Measurements from ENCODE around the gene RNF128. TPM values are rescaled to one million over a fixed set of nuclear protein-coding genes. Genes with fewer than 3 reads are reported as not detected.

RNF128 gene
- total and polyA plus RNA-seq, 4 donors: 23.1 to 60.4 (median 43.5) TPM

- no peak for TF ChIP-seq GABPA (IDR thresholded peaks at IDR 0.05 in 1 of 2, conservative IDR thresholded peaks at IDR 0.05 in 1 of 2)
- no peak for TF ChIP-seq TAF1 (conservative IDR thresholded peaks at IDR 0.05)
- TF ChIP-seq YY1 (IDR thresholded peaks at IDR 0.05): no peak
- TF ChIP-seq, protein P1, sequence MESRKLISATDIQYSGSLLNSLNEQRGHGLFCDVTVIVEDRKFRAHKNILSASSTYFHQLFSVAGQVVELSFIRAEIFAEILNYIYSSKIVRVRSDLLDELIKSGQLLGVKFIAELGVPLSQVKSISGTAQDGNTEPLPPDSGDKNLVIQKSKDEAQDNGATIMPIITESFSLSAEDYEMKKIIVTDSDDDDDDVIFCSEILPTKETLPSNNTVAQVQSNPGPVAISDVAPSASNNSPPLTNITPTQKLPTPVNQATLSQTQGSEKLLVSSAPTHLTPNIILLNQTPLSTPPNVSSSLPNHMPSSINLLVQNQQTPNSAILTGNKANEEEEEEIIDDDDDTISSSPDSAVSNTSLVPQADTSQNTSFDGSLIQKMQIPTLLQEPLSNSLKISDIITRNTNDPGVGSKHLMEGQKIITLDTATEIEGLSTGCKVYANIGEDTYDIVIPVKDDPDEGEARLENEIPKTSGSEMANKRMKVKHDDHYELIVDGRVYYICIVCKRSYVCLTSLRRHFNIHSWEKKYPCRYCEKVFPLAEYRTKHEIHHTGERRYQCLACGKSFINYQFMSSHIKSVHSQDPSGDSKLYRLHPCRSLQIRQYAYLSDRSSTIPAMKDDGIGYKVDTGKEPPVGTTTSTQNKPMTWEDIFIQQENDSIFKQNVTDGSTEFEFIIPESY (IDR thresholded peaks at IDR 0.05): no peak
These were observed 16.3 kb downstream of the RNF128 start (continued) for GRCh38 chrX:106742805-106743204.

DNA sequence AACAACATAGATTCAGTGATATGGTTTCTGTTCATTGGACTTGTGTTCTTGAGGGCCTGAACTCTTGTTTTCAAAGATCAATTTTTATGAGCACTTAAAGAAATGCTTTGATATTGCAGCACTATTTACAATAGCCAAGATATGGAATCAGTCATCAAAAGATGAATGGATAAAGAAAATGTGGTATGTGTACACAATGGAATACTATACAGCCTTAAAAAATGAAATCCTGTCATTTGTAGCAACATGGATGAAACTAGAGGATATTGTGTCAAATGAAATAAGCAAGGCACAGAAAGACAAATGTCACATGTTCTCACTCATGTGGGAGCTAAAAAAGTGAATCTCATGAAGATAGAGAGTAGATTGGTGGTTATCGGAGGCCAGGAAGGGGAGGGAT is 21.9 kb downstream of the RNF128 start:
- H3K9me3 ChIP-seq (ENCODE audit: control insufficient read depth in 4 of 4, low read length in 3 of 4): peaks cover 0 to 3% (median 0%) of the 10 kb centered on the region in 4 donors
- no peak overlapping the region for H3K4me3 ChIP-seq (ENCODE audit: low read depth in 1 of 3, low read length in 3 of 3)
- H3K36me3 ChIP-seq (ENCODE audit: control insufficient read depth in 4 of 4, insufficient read depth in 3 of 4, low read depth in 1 of 4, low read length in 3 of 4): no peaks in the 10 kb centered on the region
- no peak for DNase-seq (ENCODE audit: low spot score)
- H3K9ac ChIP-seq (ENCODE audit: low read depth in 1 of 2, low read length in 2 of 2): no peak overlapping the region
- no peak for TF ChIP-seq YY1 (IDR thresholded peaks at IDR 0.05)
- no peak for TF ChIP-seq FOXA1 (IDR thresholded peaks at IDR 0.05)
- no peak for TF ChIP-seq CTCF (IDR thresholded peaks at IDR 0.05; ENCODE audit: low read depth, low read length, missing input control)
- TF ChIP-seq MAX (IDR thresholded peaks at IDR 0.05): no peak
- TF ChIP-seq FOXA2 (IDR thresholded peaks at IDR 0.05): no peak
- TF ChIP-seq, protein P1 (IDR thresholded peaks at IDR 0.05): no peak
- TF ChIP-seq TAF1 (conservative IDR thresholded peaks at IDR 0.05): no peak
- TF ChIP-seq HNF4A (conservative IDR thresholded peaks at IDR 0.05): no peak
- no peak for TF ChIP-seq NR2F2 (IDR thresholded peaks at IDR 0.05)
- TF ChIP-seq, protein P2, sequence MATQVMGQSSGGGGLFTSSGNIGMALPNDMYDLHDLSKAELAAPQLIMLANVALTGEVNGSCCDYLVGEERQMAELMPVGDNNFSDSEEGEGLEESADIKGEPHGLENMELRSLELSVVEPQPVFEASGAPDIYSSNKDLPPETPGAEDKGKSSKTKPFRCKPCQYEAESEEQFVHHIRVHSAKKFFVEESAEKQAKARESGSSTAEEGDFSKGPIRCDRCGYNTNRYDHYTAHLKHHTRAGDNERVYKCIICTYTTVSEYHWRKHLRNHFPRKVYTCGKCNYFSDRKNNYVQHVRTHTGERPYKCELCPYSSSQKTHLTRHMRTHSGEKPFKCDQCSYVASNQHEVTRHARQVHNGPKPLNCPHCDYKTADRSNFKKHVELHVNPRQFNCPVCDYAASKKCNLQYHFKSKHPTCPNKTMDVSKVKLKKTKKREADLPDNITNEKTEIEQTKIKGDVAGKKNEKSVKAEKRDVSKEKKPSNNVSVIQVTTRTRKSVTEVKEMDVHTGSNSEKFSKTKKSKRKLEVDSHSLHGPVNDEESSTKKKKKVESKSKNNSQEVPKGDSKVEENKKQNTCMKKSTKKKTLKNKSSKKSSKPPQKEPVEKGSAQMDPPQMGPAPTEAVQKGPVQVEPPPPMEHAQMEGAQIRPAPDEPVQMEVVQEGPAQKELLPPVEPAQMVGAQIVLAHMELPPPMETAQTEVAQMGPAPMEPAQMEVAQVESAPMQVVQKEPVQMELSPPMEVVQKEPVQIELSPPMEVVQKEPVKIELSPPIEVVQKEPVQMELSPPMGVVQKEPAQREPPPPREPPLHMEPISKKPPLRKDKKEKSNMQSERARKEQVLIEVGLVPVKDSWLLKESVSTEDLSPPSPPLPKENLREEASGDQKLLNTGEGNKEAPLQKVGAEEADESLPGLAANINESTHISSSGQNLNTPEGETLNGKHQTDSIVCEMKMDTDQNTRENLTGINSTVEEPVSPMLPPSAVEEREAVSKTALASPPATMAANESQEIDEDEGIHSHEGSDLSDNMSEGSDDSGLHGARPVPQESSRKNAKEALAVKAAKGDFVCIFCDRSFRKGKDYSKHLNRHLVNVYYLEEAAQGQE (IDR thresholded peaks at IDR 0.05): no peak
- TF ChIP-seq SP1 (IDR thresholded peaks at IDR 0.05): no peak
- H3K27me3 ChIP-seq (ENCODE audit: control insufficient read depth in 4 of 4, insufficient read depth in 4 of 4, low read length in 3 of 4): no peaks in the 10 kb centered on the region
- WGBS: 95% methylated on average over 1 of the region's 1 CpG
- H3K4me1 ChIP-seq (ENCODE audit: control insufficient read depth in 4 of 4, insufficient read depth in 4 of 4, low read length in 3 of 4): peaks cover 0 to 4% (median 3%) of the 10 kb centered on the region in 4 donors
- H3K27ac ChIP-seq (ENCODE audit: low read depth in 1 of 2, low read length in 2 of 2): no peak overlapping the region

Measured in liver (tissue), 9 donors.